HepG2 (cell line): ENCODE results near the gene PPCDC. TPM values are rescaled to one million over a fixed set of nuclear protein-coding genes. Genes with fewer than 3 reads are reported as not detected.

Source experiments
- ATAC-seq: fragments of 200-7000 bp; cut with Tn5 transposase; 3 replicates; pipeline ENCODE4 v1.9.1; 2020; ENCODE audit warnings: mild to moderate bottlenecking, moderate library complexity
- BruUV-seq: library from RNA; stranded (reverse); fragments of 400-500 nt; replicated peaks from 2 replicates; lab custom pipeline; 2021; lab: Mats Ljungman, UMichigan
- CTCF ChIA-PET: fragments of 300-600 bp; formaldehyde crosslinking; extraction: SDS; loops from one replicate; lab custom pipeline; 2021; ENCODE audit warnings: low total read pairs, inconsistent platforms, low intra/inter-chr PET ratio; lab: Yijun Ruan, JAX
- POLR2A ChIA-PET: fragments of 350-600 bp; sonication (Branson Sonifier 250); formaldehyde crosslinking; loops from one replicate; lab custom pipeline; 2020; ENCODE audit warnings: antibody characterized with exemption, inconsistent platforms; lab: Yijun Ruan, JAX
- DNase-seq: peaks from one replicate; pipeline ENCODE4 v3.0.0-alpha.2; 2015; ENCODE audit warnings: low spot score
- FAIRE-seq: peaks from 3 replicates; lab custom pipeline; 2011; peaks lifted over from hg19 to GRCh38; lab: Jason Lieb, UNC
- H2AFZ ChIP-seq: one replicate; pipeline ENCODE4 v1.6.1; 2011; ENCODE audit warnings: low read length, inconsistent platforms
- H3K27ac ChIP-seq: fragments of 300-600 bp; 3 replicates; pipeline ENCODE4 v1.8.0; 2011; ENCODE audit warnings: mixed run types, mild to moderate bottlenecking, mixed read lengths, low read length, inconsistent platforms; ENCODE audit not compliant: insufficient read depth; ENCODE audit errors: extremely low read length
- H3K27me3 ChIP-seq, 2 experiments: fragments of 200-600 bp in 1 of 2; 2 replicates in 1 of 2; 3 replicates in 1 of 2; pipeline versions ENCODE4 v1.6.0 to v1.8.0; 2011; ENCODE audit warnings: low read length in 2 of 2, mild to moderate bottlenecking in 2 of 2, moderate library complexity in 2 of 2, inconsistent platforms in 1 of 2; ENCODE audit not compliant: insufficient read depth in 2 of 2, control insufficient read depth in 1 of 2
- H3K36me3 ChIP-seq, 2 experiments: fragments of 200-600 bp in 1 of 2; replicated peaks in 1 of 2; 2 replicates in 1 of 2; 3 replicates in 1 of 2; pipeline versions ENCODE4 v1.5.1 to v1.8.0; 2011; ENCODE audit warnings: low read length in 2 of 2, inconsistent platforms in 1 of 2; ENCODE audit not compliant: insufficient read depth in 2 of 2, control insufficient read depth in 1 of 2
- H3K4me1 ChIP-seq: 2 replicates; pipeline ENCODE4 v1.5.1; 2012; ENCODE audit warnings: low read length, inconsistent platforms; ENCODE audit not compliant: insufficient read depth
- H3K4me2 ChIP-seq: 2 replicates; pipeline ENCODE4 v1.6.0; 2011; ENCODE audit warnings: low read depth, low read length, inconsistent platforms
- H3K4me3 ChIP-seq, 3 experiments: fragments of 200-600 bp in 1 of 3; sonication (generic), shearing (Covaris generic) in 1 of 3; replicated peaks in 1 of 3; 2 replicates each; pipeline ENCODE4 v1.5.1; 2011 to 2016; ENCODE audit warnings: low read length in 3 of 3, inconsistent platforms in 2 of 3, low read depth in 2 of 3, mild to moderate bottlenecking in 2 of 3, control low read depth in 1 of 3, mixed read lengths in 1 of 3; ENCODE audit not compliant: insufficient read depth in 1 of 3
- H3K79me2 ChIP-seq: one replicate; pipeline ENCODE4 v1.6.1; 2011; ENCODE audit warnings: low read length, inconsistent platforms; ENCODE audit not compliant: insufficient read depth
- H3K9ac ChIP-seq: 2 replicates; pipeline ENCODE4 v1.6.0; 2011; ENCODE audit warnings: mild to moderate bottlenecking, low read depth, low read length, inconsistent platforms; ENCODE audit not compliant: insufficient read depth
- H3K9me3 ChIP-seq: 2 replicates; pipeline ENCODE4 v1.5.1; 2012; ENCODE audit warnings: mild to moderate bottlenecking, low read length
- H4K20me1 ChIP-seq: 2 replicates; pipeline ENCODE4 v1.6.0; 2011; ENCODE audit warnings: inconsistent platforms, mild to moderate bottlenecking, low read length, moderate library complexity; ENCODE audit not compliant: insufficient read depth
- ATF2 ChIP-seq: sonication (generic); formaldehyde crosslinking; IDR thresholded peaks from 2 replicates; pipeline ENCODE4 v1.4.0; 2020; ENCODE audit warnings: missing genetic modification reagents
- CENPBD1 ChIP-seq: sonication (generic); formaldehyde crosslinking; IDR thresholded peaks from 2 replicates; pipeline ENCODE4 v1.8.0; 2022; ENCODE audit warnings: missing genetic modification reagents, low read depth, mild to moderate bottlenecking, borderline replicate concordance
- FOXK2 ChIP-seq: fragments of 450-650 bp; IDR thresholded peaks from 2 replicates; pipeline ENCODE4 v1.6.1; 2016
- JARID2 ChIP-seq: sonication (generic); formaldehyde crosslinking; IDR thresholded peaks from 2 replicates; pipeline ENCODE4 v1.8.1; 2023; ENCODE audit warnings: missing genetic modification reagents, inconsistent platforms; ENCODE audit not compliant: insufficient replicate concordance
- RAD51 ChIP-seq: fragments of 450-650 bp; IDR thresholded peaks from 2 replicates; pipeline ENCODE4 v1.6.1; 2016; ENCODE audit warnings: borderline replicate concordance
- SMARCC2 ChIP-seq: fragments of 450-650 bp; IDR thresholded peaks from 2 replicates; pipeline ENCODE4 v1.6.1; 2017; ENCODE audit warnings: antibody characterized with exemption, mild to moderate bottlenecking
- SP140L ChIP-seq: sonication (generic); formaldehyde crosslinking; IDR thresholded peaks from 2 replicates; pipeline ENCODE4 v1.4.0; 2020; ENCODE audit warnings: missing genetic modification reagents, borderline replicate concordance
- TCF12 ChIP-seq, 2 experiments: fragments of 450-650 bp in 1 of 2; sonication (generic) in 1 of 2; formaldehyde crosslinking in 1 of 2; IDR thresholded peaks; 2 replicates each; pipeline versions ENCODE4 v1.6.1 to v1.8.0; 2017 to 2022; ENCODE audit warnings: antibody characterized with exemption in 1 of 2, mild to moderate bottlenecking in 1 of 2, missing genetic modification reagents in 1 of 2, moderate library complexity in 1 of 2
- ZBTB37 ChIP-seq: sonication (generic); formaldehyde crosslinking; IDR thresholded peaks from 2 replicates; pipeline ENCODE4 v1.4.0; 2020; ENCODE audit warnings: mild to moderate bottlenecking, missing genetic modification reagents
- ZFP36L1 ChIP-seq: sonication (generic); formaldehyde crosslinking; IDR thresholded peaks from 2 replicates; pipeline ENCODE4 v1.8.0; 2022; ENCODE audit warnings: mild to moderate bottlenecking, missing genetic modification reagents, moderate library complexity
- ZNF382 ChIP-seq: sonication (generic); formaldehyde crosslinking; IDR thresholded peaks from 2 replicates; pipeline ENCODE4 v1.5.0; 2020; ENCODE audit warnings: missing genetic modification reagents, mild to moderate bottlenecking, borderline replicate concordance
- ZNF446 ChIP-seq: sonication (generic); formaldehyde crosslinking; IDR thresholded peaks from 2 replicates; pipeline ENCODE4 v1.5.0; 2020; ENCODE audit warnings: mild to moderate bottlenecking, missing genetic modification reagents
- ZNF557 ChIP-seq: sonication (generic); formaldehyde crosslinking; IDR thresholded peaks from 2 replicates; pipeline ENCODE4 v1.4.0; 2020; ENCODE audit warnings: missing genetic modification reagents
- ZNF777 ChIP-seq: sonication (generic); formaldehyde crosslinking; IDR thresholded peaks from 2 replicates; pipeline ENCODE4 v1.4.0; 2020; ENCODE audit warnings: missing genetic modification reagents
- WGBS: methylation state at CpG from one replicate; pipeline ENCODE4 v1.1.6; 2017; ENCODE audit warnings: low lambda C conversion rate; 5-methylcytosine and 5-hydroxymethylcytosine counted together
- in situ Hi-C: cut with HindIII; loops from 2 replicates; pipeline ENCODE4 v1.10.0; 2017; ENCODE audit warnings: low pct_unique_long_range_greater_than_20kb; ENCODE audit not compliant: extremely low pct_ligation_motif_present
- intact Hi-C: fragments of 100-400 bp; cut with micrococcal nuclease; formaldehyde crosslinking; loops from one replicate; pipeline ENCODE4 v1.10.0; 2022; ENCODE audit not compliant: unreplicated experiment
- polyA plus RNA-seq, 8 experiments: library from polyadenylated mRNA; depleted of rRNA in 3 of 8; stranded (reverse) in 7 of 8; unstranded in 1 of 8; fragments of >200 nt; fragmentation: Illumina TruSeq in 4 of 8; extraction: Trizol in 4 of 8; gene quantifications; 2 replicates each; pipeline versions ENCODE4 v1.2.1 to v1.2.3, GENCODE V29; 2011 to 2016; ENCODE audit warnings: low read depth in 4 of 8, missing spikeins in 1 of 8, mixed read lengths in 1 of 8; ENCODE audit not compliant: insufficient read depth in 1 of 8
- total RNA-seq, 5 experiments: library from RNA; depleted of rRNA; stranded (reverse); fragments of >200 nt; fragmentation: Illumina TruSeq; extraction: Trizol; gene quantifications; 2 replicates each; pipeline ENCODE4 v1.2.3, GENCODE V29; 2016; ENCODE audit warnings: low read depth in 1 of 5
- TF ChIP-seq, protein P1 (sequence below): sonication (generic); formaldehyde crosslinking; IDR thresholded peaks from 2 replicates; pipeline ENCODE4 v1.8.0; 2022; ENCODE audit warnings: mild to moderate bottlenecking, missing genetic modification reagents; ENCODE audit not compliant: insufficient replicate concordance
- TF ChIP-seq, protein P2 (sequence below): IDR thresholded peaks from 2 replicates; pipeline ENCODE4 v1.6.1; 2018; ENCODE audit warnings: missing genetic modification reagents

Gene PPCDC
- total and polyA plus RNA-seq, 2 of the 13 experiments (the other 11 are each of a cell fraction or from before 2014, with no cell fraction given), result 12.3 to 12.8 TPM

DNA sequence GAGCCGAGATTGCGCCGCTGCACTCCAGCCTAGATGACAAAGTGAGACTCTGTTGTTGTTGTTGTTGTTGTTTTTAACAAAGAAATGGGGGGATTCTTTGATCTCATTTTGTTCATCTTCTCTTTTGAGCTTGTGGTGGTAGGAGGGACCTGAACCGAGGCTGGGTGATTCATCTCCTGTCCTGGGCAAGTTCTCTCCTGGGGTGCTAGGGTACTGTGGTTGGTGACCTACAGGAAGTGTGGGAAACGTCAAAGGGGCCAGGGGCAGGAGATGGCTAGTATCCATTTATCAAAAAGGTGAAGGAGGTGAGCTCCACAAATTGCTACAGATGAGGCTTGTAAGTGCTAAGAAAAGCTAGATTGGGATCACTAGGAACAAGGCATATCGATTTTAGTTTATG is 14.3 kb downstream of the PPCDC start:
- no peaks in the 10 kb centered on the region for H4K20me1 ChIP-seq
- no peaks in the 10 kb centered on the region for H3K79me2 ChIP-seq
- no peak overlapping the region for H3K4me3 ChIP-seq
- no peaks in the 10 kb centered on the region for H3K27me3 ChIP-seq
- no peak overlapping the region for H3K4me2 ChIP-seq
- no peak for ATAC-seq
- CTCF ChIA-PET, result no interaction called here
- WGBS, result 85% methylated on average over 6 of the region's 6 CpGs
- no peak overlapping the region for H3K9ac ChIP-seq
- intact Hi-C loops, result loop anchor here (10.0 kb wide), 1 partner anchor 267 kb away; no protein-coding TSS in a partner anchor
- no peaks in the 10 kb centered on the region for H3K9me3 ChIP-seq
- H3K36me3 ChIP-seq, result no peaks in the 10 kb centered on the region; a peak in 2 of 5 replicates
- no peak for TF ChIP-seq RAD51
- no peak for TF ChIP-seq JARID2 (CRISPR knock-in tag)
- TF ChIP-seq FOXK2, result no peak
- no peak for TF ChIP-seq ZNF557 (CRISPR knock-in tag)
- TF ChIP-seq, protein P1, sequence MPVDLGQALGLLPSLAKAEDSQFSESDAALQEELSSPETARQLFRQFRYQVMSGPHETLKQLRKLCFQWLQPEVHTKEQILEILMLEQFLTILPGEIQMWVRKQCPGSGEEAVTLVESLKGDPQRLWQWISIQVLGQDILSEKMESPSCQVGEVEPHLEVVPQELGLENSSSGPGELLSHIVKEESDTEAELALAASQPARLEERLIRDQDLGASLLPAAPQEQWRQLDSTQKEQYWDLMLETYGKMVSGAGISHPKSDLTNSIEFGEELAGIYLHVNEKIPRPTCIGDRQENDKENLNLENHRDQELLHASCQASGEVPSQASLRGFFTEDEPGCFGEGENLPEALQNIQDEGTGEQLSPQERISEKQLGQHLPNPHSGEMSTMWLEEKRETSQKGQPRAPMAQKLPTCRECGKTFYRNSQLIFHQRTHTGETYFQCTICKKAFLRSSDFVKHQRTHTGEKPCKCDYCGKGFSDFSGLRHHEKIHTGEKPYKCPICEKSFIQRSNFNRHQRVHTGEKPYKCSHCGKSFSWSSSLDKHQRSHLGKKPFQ, result no peak
- no peak for TF ChIP-seq ZBTB37 (CRISPR knock-in tag)
- TF ChIP-seq SP140L, result no peak
- no peak for TF ChIP-seq ZNF382 (CRISPR knock-in tag)
- no peak for TF ChIP-seq ZNF777 (CRISPR knock-in tag)
- TF ChIP-seq, protein P2, sequence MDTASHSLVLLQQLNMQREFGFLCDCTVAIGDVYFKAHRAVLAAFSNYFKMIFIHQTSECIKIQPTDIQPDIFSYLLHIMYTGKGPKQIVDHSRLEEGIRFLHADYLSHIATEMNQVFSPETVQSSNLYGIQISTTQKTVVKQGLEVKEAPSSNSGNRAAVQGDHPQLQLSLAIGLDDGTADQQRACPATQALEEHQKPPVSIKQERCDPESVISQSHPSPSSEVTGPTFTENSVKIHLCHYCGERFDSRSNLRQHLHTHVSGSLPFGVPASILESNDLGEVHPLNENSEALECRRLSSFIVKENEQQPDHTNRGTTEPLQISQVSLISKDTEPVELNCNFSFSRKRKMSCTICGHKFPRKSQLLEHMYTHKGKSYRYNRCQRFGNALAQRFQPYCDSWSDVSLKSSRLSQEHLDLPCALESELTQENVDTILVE (CRISPR knock-in tag), result no peak
- TF ChIP-seq ZFP36L1 (CRISPR knock-in tag), result no peak
- no peak for TF ChIP-seq SMARCC2
- no peak for TF ChIP-seq ZNF446
- TF ChIP-seq TCF12 (IDR thresholded peaks at IDR 0.05), result no peak
- no peak for TF ChIP-seq TCF12 (CRISPR knock-in tag; IDR thresholded peaks at IDR 0.05)
- TF ChIP-seq CENPBD1 (CRISPR knock-in tag), result no peak
- TF ChIP-seq ATF2 (CRISPR knock-in tag), result no peak
- TF ChIP-seq, all 625 proteins: peak for 0
- no peak overlapping the region for H3K27ac ChIP-seq
- no TSS peak for BruUV-seq
- DNase-seq, result no peak
- in situ Hi-C loops, result no loop called here
- POLR2A ChIA-PET, result interaction anchor here (1.0 to 3.1 kb wide), 2 partner anchors 14 to 102 kb away, joined by 3 to 11 read pairs; partner anchors contain the start of gene PPCDC
- FAIRE-seq, result no peak
- H2AFZ ChIP-seq, result no peak overlapping the region
- peaks cover 61% of the 10 kb centered on the region for H3K4me1 ChIP-seq
